Activated gamma-delta T cell treated with anti-CD3 and anti-CD28 coated beads, Interleukin-2, amount 50 U/mL, for 16 hours (primary cell): ENCODE results near the gene LOXL3.

ENCODE experiments used
- DNase-seq: peaks from one replicate; pipeline ENCODE4 v3.0.0-alpha.2; 2020; ENCODE audit warnings: low read depth

The LOXL3 gene

DNA sequence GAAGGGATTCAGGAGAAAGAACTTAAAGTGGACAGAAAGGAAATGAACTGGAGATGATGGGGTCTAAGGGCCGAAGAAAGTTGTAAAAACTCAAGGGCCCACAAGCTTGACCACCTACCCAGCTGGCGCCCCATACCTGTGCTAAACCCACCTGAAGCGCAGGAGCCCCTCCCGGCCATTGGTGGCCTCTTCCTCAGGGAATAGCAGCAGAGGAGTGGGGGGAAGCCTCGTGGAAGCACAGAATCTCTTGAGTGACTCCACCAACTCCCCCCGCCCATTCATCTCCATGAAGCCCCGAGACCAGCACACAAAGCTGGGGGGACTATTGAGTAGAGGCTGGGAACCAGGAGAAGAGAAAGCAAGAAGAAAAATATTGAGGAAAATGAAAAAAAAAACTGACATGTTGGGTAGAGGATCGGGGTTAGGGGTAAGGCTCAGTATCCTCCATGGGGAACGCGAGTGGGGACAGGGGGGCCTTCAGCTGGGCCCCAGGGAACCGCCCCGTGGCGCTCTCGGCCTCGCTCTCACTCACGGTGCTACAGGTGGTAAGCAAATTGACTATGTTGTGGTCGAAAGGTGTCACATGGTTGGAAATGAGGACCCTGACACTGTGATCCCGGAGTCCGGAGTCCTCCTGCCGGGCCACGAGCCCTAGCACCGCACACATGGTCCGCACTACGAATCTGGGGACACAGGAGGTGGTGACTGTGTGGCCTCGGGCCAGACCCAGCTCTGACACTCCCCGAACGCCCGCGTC lies 25.0 kb downstream of the LOXL3 start:
- DNase-seq, result no peak

DNA sequence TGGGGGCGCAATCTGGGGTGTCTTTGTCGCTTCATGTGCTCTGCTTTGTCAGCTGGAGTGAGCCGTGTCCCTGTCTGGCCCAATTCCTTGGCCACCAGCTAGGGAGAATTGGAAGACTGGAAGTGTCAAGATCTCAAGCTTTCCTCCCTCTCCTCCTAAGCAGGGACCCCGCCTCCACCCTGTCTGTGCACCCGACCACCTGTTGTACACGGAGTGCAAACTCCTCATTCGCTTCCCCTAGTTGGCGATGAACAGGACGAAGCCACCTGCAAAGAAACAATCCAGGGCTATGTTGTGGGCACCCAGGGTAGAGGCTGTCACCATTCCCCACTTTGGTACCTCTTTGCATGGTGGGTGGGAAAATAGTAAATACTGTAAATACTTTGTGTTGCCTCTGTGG lies 26.0 kb downstream of the LOXL3 start:
- no peak for DNase-seq

DNA sequence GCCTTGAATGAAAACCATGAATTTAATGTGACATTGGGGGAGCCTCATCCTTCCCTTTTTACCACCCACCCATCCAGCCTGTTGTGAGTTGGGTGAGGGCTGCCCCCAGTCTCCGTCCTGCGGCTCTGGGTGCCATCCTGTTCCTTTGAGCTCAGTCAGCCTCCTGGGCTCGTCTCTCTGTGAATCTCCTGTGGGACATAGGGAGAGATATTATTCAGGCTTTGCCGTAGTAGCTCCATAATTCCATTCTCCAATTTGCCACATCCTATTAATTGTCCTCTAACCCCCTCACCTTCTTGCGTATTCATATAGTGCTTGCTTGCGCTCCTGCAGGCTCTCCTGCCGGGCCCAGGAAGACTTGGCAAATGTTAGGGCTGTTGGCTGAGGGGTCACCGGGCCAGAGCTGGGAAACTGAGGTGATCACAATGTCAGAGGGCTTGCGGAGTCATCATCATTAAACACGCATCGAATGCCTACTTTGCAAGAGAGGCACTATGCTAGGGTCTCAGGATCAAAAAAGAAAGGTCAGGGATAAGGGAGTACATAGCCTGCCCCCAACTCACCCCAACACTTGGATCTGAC lies 27.0 kb downstream of the LOXL3 start:
- DNase-seq, result no peak

DNA sequence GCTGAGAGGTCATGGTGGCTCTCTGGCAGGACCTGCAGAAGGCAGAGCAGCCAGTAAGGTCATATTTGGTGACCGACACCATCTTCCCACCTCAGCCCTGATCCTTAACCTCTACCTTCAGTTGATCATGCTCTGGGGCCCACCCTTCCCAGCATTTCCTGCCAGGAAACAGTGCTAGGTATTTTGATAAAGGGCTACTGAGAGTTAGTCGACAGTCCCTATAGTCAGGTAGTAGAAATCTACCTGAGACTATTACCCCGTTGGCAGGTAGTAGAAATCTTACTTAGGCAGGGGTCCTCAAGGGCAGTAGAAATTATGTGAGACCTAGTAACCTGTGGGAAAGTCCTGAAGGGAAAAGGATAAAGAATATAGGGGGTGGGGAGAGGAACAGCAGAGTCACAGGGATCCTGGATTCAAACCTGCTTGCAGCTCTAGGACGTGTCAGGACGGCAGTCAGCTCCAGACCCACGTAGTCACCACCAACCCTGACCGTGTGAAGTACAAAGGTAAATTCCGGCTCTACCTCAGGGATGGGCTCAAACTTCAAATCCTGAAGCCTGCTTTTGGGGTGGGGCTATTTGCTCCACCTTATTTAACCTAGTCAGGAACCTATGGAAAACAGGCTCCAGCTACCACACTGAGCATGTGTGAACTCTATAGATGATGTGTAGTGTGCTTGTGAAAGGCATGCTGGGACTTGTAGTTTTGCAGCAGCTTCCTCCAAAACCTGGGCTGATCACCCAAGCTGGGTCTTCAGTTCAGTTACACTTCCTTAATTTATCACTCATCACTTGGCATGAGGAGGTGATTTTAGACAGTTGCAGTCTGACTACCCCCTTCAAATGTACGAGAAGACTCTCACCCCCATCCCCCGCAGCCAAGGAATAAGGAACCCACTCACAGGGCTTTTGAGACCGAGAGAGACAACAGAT lies 27.8 kb downstream of the LOXL3 start, which contains the start of gene DQX1:
Gene DQX1, minus strand, starts transcription at position 515 of the 932 bp plus-strand sequence. Its CDS starts 502 bp downstream, at position 13.
- no peak for DNase-seq

DNA sequence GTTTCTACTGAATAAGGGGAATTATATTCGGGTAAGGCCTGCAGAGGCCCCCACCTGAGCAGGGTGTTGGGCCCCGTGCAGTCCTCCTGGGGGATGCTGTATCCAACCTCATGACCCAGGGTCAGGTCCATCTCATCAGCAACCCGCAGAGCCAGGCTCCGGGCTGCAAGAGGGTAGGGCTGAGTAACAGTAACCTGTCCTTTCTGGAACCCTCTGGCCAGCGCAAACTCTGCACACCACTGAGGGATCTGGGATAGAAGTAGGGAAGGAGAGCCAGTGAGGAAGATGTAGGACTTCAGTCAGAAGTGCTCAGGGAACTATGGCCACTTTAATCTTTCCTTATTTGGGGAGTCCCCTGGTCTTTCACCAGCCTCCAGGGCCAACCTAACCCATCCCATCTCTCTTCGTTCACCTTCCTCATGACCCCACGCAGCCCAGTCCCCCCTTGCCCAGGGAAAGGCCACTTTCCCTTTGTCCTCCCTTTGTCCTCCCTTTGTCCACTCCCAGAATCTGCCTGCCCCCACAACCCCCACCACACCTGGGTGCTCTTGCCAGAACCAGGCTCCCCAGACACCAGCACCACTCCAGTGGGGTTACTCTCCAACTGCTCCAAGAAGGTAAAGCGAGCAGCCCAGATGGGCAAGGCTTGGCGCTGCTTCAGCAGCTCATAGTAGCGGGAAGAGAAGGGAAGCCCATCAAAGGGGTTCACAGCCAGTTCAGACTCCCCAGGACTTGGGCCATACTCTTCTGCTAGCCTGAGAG lies 28.6 kb downstream of the LOXL3 start:
- DNase-seq, result no peak

DNA sequence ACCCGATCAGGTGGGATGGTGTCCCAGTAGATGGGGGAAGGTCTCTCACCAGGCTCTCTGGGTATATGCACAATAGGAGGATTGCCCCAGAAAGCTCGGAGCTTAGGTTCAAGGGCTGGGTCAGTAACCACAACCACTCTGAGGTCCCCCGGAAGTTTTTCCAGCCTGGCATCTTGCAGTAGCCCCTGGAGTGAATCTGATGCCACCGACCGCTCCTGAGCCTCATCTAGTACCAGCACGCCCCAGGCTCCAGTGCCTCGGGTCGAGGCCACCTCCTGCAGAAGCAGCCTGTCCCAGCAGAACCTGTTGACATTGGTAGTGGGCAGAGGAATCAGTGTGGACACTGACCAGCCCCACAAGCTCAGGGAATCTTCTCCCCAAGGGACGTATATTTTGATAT lies 29.7 kb downstream of the LOXL3 start:
- DNase-seq, result no peak

DNA sequence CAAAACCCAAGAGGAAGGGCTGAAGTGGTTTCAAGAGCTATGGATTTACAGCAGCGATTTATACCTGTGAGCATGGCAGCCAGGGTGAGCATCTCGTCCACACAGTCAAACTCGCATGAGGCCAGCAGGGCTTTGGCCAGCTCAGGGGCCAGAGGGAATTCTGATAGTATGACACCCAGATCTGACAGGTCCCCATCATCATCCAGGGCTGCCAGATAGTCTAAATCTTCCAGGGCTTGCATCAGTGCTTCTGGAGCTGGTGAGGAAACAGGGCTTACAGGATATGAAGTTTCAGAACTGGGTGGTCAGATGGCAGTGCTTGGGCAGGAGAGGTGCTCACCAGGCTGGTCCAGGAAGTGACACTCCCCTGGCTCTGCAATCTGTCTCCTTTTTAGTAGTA lies 31.2 kb downstream of the LOXL3 start:
- no peak for DNase-seq

DNA sequence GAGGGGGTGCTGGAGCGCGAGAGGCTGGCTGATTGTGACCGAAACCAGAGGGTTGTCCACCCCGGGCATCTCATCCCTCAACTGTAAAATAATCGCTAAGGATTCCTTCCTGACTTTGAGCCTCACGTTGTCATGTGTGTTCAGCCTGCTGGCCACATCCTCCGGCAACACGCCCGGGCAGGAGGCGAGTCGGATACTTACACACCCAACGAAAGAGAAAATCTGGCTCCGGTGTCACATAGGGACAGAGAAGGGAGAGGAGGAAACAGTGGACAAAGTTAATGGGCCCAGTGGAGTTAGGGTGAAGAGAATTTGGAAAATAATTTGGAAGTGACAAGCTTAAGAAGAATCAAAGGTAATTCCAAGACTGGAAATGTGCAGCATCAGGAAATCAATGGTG lies 37.1 kb downstream of the LOXL3 start:
- DNase-seq, result no peak

DNA sequence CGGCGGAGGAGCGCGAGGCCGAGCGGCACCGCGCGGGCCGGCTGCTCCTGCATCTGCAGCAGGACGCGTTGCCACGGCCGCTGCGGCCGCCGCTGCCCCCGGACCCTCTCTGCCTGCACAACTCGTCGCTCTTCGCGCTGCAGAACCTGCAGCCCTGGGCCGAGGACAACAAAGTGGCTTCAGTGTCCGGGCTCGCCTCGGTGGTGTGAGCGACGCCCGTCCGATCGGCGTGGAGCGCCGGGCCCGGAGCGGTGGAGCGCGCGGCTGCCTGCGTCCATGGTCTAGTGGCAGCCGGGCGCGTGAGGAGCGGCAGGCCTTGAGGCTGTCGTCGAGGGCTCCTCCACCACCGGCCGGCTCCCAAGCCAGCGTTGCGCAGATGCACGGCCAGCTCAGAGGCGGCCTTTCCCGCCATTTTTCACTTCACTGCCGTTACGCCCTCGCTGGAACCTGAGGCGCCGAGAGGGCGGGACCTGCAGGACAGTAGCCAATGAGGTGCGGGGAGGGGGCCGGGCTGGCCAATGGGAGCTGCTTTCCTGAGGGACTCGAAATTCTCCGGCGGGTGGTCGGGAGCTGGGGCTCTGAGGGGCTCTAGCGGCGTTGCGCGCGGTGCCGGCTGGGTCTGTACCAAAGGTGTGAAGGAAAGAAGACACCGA lies 37.6 kb downstream of the LOXL3 start:
- peak; percentile 60 for DNase-seq

DNA sequence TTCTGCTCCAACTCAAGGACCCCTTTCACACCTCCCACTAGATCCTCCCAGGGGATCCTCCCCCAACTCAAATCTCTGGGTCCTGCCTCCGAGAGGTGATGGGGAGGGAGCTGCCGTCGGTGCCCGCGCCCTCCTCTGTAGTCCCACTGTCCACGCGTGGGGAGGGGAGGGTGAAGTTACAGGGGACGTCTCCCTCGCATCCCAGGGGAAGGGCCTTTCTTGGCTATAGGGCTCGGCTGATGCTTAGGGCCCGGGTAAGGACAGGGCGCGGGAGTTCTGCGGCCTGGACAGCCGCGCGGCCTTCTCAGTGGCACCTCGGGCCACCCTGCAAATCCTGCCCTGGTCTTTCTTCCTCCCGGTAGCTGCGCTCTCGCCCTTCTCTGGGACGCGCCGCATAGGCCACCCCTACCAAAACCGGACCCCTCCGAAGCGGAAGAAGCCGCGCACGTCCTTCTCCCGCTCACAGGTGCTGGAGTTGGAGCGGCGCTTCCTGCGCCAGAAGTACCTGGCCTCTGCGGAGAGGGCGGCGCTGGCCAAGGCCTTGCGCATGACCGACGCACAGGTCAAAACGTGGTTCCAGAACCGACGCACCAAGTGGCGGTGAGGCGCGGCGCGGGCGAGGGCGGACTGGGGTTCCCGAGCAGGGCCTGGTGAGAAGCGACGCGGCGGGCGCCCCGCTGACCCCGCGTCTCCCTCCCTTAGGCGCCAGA lies 38.3 kb downstream of the LOXL3 start:
- no peak for DNase-seq

DNA sequence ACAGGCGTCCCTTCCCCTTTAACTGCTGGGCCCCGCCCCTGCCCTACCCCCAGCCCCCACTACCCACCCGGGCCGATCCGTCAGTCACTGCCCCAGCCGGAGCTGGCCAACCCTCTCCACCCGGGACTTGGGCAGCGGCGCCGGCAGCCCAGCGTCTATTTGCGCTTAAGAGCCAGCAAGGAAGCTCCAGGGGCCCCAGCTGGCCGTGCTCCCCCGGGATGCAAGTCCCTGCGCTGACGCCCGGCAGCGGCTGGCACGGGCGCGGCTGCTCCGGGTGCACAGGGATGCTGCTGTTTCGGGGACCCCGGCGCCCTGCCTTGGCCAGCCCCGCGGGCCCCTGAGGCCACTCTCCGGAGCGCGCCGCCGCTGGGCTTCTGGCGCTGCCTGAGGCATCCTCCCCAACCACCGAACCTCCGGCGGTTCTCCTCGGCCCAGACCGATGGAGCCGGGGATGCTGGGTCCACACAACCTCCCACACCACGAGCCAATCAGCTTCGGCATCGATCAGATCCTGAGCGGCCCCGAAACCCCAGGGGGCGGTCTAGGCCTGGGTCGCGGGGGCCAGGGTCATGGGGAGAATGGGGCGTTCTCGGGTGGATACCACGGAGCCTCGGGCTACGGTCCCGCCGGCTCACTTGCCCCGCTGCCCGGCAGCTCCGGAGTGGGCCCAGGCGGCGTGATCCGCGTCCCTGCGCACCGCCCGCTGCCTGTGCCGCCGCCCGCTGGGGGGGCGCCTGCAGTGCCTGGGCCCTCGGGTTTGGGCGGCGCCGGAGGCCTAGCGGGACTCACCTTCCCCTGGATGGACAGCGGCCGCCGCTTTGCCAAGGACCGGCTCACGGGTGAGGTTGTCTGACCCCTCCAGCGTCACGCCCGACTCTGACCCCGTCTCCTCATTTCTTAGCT lies 39.1 kb downstream of the LOXL3 start, which contains the start of gene TLX2:
Gene TLX2, plus strand, starts transcription at position 83 of the 903 bp plus-strand sequence. Its CDS starts 357 bp downstream, at position 440.
- DNase-seq, result no peak

DNA sequence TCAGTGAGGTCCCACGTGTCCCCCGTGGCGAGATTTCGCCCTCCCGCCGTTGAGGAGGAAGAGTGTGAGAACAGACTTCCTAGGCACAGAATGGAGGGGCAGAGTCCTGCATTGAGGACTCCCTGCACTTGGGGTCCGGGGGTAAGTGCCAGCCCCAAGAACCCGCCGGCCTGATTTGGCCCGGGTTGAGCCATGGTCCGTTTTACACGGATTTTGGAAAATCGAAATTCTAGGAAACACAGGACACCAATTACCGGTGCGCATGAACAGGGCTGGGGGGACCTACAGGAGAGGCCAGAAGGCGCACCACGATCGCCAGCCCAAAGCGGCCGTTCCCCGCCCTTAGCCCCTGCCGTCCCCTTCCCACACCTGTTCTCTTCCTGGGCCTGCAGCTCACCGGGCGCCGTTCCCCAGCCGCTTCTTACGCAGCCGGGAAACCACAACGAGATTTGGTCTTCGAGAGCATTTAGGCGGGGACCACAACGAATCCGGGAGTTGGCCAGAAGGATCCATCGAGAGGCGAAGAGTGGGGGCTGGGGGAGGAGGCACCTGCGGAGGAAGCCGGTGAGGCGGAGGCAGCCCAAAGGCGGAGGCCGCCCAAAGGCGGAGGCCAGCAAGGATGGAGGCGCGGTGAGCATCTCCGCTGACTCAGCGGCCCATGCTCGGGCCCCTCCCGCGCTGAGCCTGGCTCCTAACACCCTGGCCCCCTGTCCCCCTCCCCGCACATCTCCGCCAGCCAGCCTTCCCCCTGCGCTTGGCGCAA lies 40.0 kb downstream of the LOXL3 start:
- DNase-seq, result no peak

DNA sequence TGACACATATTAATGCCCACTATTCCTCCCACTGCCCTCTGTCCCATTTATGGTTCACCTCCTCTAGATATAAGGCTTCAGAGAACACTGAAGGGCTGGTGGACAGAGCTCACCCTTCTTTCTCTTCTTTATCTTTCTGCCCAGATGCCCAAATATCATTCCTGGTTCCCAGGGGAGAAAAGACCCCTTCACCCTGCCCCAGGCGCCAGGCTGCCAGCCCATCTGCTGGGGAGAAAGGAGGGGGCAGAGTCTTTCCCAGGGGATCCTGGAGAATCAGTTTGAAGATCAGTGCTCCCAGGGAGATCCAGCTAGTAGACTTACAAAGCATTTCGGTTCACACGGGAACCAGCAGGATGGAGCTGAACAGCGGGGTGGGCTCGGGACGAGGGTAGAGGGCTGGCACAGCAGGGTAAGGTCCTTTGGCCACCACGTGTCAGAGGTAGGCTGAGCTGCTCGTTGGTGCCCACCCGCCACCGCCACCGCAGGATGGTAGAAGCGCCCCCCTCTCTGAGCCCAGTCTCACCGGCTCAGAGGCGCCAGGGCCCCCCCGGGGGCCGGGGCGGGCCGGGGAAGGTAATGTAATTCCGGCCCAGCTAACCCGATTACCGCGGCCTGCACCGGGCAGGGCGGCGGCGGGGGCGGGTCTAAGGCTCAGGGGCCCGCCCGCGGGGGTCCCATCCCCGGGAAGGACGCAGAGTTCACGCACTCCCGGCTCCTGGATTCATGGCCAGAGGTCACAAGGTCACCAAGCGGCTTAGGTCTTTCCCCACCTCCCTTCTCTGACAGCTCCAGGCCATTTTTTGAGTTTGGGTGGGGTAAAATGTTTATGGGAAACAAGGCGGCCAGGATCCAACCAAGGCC lies 40.8 kb downstream of the LOXL3 start:
- no peak for DNase-seq

DNA sequence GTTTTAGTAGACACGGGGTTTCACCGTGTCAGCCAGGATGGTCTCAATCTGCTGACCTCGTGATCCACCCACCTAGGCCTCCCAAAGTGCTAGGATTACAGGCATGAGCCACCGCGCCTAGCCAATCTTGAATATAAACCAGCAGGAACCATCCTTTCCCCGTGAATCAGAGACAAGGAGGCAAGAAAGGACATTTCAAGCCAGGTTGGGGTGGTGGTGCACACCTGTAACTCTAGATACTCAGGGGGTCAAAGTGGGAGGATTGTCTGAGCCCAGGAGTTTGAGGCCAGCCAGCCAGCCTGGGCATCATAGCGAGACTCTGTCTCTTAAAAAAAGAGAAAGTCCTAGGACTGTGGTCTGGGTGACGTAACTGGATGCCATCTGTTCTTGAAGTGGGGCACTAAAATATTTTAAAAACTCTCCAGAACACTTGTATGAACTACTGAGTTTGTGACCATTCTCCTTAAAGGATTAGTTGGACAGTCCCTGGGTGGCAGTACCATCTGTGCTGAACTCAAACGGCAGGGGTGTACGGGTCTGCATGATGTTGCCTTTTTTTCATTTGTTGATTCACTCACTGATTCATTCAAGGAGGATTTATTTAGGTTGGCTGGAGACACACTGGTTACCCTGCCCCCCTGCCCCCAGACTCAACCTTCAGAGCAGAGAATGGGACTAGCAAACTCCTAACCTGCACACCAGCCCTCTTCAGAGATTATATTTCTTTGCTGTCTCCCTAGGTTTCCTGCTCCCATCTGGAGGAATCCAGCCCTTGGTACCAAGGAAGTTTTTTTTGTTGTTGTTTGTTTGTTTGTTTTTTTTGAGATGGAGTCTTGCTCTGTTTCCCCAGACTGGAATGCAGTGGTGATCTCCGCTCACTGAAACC lies 42.4 kb downstream of the LOXL3 start:
- no peak for DNase-seq

DNA sequence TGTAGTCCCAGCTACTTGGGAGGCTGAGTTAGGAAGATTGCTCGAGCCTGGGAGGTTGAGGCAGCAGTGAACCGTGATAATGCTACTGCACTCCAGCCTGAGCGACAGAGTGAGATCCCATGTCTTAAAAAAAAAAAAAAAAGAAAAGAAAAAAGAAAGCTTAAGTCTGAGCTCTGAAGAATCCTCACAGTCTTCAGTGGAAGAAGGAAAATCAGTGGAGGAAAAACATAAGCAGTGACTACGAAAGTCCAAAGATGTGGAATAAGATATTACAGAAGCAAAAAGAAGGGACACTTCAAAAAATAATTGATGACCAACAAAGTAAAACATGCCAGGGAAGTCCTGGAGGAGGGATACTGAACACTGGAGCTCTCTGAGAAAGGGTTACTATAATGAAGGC lies 43.5 kb downstream of the LOXL3 start:
- no peak for DNase-seq

DNA sequence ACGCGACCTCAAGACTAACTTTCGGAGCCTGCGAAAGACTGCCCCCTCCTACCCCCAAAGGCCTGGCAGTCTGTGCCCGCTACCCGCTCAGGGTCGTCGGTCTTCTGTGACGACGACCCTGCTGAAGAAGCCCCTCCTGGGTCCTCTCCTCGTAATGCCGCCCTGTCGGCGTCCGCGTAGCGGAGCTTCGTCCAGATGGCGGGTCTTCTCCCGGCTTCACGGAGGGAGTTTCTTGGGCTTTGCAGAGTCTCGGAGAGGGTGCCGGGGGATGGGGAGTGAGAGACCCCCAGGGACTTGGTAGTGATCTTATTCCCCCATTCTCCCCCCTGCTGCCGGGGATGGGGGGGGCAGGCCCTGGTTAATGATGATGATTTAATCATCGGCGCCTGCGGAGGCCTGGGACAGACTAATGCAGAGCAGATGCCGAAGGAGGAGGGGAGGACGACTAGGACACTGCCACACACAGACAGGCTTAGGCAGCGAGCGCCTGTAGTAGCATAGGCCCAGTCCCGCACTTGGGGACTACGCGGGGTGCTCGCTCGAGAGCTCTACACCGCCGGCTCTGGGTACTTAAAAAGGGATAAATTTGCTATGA lies 45.7 kb downstream of the LOXL3 start:
- no peak for DNase-seq
